Body of pancreas (tissue), 4 donors: ENCODE measurements around the gene OSCP1. TPM values are rescaled to one million over a fixed set of nuclear protein-coding genes. Genes with fewer than 3 reads are reported as not detected.

Experiments
- ATAC-seq: fragments of 150-250 bp; one replicate; pipeline ENCODE4 v1.9.1; 2016
- DNase-seq, 4 donors: peaks; one replicate each; pipeline ENCODE4 v3.0.0-alpha.2; 2019
- H3K27ac ChIP-seq, 4 donors: fragments of 200-600 bp; sonication (generic); 1 replicate in 3 of 4; 2 replicates in 1 of 4; pipeline versions ENCODE4 v1.5.1 to v1.6.1; 2016 to 2019; ENCODE audit warnings: mild to moderate bottlenecking in 1 of 4, mixed read lengths in 1 of 4, moderate library complexity in 1 of 4
- H3K27me3 ChIP-seq, 2 donors: fragments of 200-600 bp; sonication (generic); one replicate each; pipeline ENCODE4 v1.6.0; 2016; ENCODE audit warnings: mild to moderate bottlenecking in 1 of 2
- H3K36me3 ChIP-seq, 2 donors: fragments of 200-600 bp; sonication (generic); replicated peaks in 1 of 2; 2 replicates each; pipeline ENCODE4 v1.5.1; 2016; ENCODE audit warnings: low read depth in 2 of 2; ENCODE audit not compliant: insufficient read depth in 1 of 2
- H3K4me1 ChIP-seq: fragments of 200-600 bp; sonication (generic); one replicate; pipeline ENCODE4 v1.6.0; 2016
- H3K4me3 ChIP-seq, 2 donors: fragments of 200-600 bp; sonication (generic); 1 replicate in 1 of 2; 2 replicates in 1 of 2; pipeline ENCODE4 v1.5.1; 2016 to 2019
- H3K9me3 ChIP-seq, 3 donors: fragments of 200-600 bp; sonication (generic); 1 replicate in 2 of 3; 2 replicates in 1 of 3; pipeline ENCODE4 v1.5.1; 2016
- CTCF ChIP-seq, 7 experiments: fragments of 450-650 bp in 4 of 7; fragments of 200-600 bp in 3 of 7; sonication (generic) in 3 of 7; IDR thresholded peaks; one replicate each; pipeline ENCODE4 v1.5.1; 2016 to 2019; ENCODE audit warnings: antibody characterized with exemption in 7 of 7
- POLR2A ChIP-seq, 3 donors: fragments of 450-650 bp; IDR thresholded peaks; one replicate each; pipeline ENCODE4 v1.6.1; 2016; ENCODE audit warnings: antibody characterized with exemption in 3 of 3, mild to moderate bottlenecking in 2 of 3
- WGBS, 2 donors: methylation state at CpG; one replicate each; pipeline ENCODE4 v1.1.5; 2017; 5-methylcytosine and 5-hydroxymethylcytosine counted together
- intact Hi-C: fragments of 100-400 bp; cut with DNase I; formaldehyde crosslinking; loops from one replicate; pipeline ENCODE4 v1.15.1; 2023
- total RNA-seq, 2 donors: library from RNA; depleted of rRNA; stranded (reverse); fragments of >200 nt; gene quantifications; one replicate each; pipeline ENCODE4 v1.1.0, GENCODE V29; 2016

Gene OSCP1
- total RNA-seq, 2 donors from 2014 or later = 2.0 to 3.9 TPM

GRCh38 chr1:36408479-36408878 lies 41.8 kb downstream of the OSCP1 start:
- intact Hi-C loops = no loop called here
- WGBS, 2 donors = 81 to 85% methylated on average over 2 of the region's 2 CpGs
- Histone ChIP-seq H3K4me1 (no peaks in the 10 kb centered on the region), H3K27ac (no peak overlapping the region), H3K4me3 (no peak overlapping the region), H3K27me3 (no peaks in the 10 kb centered on the region), H3K36me3 (no peaks in the 10 kb centered on the region), H3K9me3 (no peaks in the 10 kb centered on the region)
- no peak for TF ChIP-seq CTCF (IDR thresholded peaks at IDR 0.05)
- TF ChIP-seq POLR2A (IDR thresholded peaks at IDR 0.05) = no peak
- DNase-seq = no peak
- no peak for ATAC-seq

GRCh38 chr1:36406440-36406839 lies 43.8 kb downstream of the OSCP1 start:
- intact Hi-C loops = no loop called here
- WGBS, 2 donors = 71 to 73% methylated on average over 1 of the region's 1 CpG
- Histone ChIP-seq H3K27ac (no peak overlapping the region), H3K9me3 (no peaks in the 10 kb centered on the region), H3K36me3 (no peaks in the 10 kb centered on the region), H3K4me3 (no peak overlapping the region), H3K27me3 (no peaks in the 10 kb centered on the region), H3K4me1 (no peaks in the 10 kb centered on the region)
- TF ChIP-seq POLR2A (IDR thresholded peaks at IDR 0.05) (no peak), CTCF (IDR thresholded peaks at IDR 0.05) (no peak)
- ATAC-seq (no peak), DNase-seq (no peak)

DNA sequence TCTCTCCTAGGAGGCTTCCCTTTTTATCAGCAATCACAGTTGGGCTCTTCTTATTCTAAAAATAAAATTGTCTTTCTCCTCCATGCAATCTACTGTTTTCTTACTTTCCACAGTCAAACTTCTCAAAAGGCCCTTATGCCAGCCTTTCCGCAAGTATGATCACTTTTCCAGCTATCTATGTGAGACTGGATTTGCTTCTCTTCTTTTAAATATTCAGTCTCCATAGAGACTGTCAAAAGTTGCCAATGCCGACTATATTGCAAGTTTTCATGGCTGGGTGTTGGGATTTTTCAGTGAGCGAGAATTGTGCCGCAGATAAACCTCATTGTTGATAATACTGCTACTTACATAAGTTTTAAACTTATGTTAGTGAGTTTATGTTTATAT lies 47.8 kb downstream of the OSCP1 start:
- Histone ChIP-seq H3K36me3 (no peaks in the 10 kb centered on the region), H3K27ac (no peak overlapping the region), H3K4me3 (no peak overlapping the region), H3K4me1 (no peaks in the 10 kb centered on the region), H3K27me3 (no peaks in the 10 kb centered on the region), H3K9me3 (no peaks in the 10 kb centered on the region)
- intact Hi-C loops = no loop called here
- DNase-seq (no peak), ATAC-seq (no peak)
- WGBS, 2 donors = 83 to 84% methylated on average over 4 of the region's 4 CpGs
- TF ChIP-seq POLR2A (IDR thresholded peaks at IDR 0.05) = no peak
- no peak for TF ChIP-seq CTCF (IDR thresholded peaks at IDR 0.05)

GRCh38 chr1:36401602-36402503 lies 48.4 kb downstream of the OSCP1 start:
- Histone ChIP-seq H3K4me1 (peaks cover 4% of the 10 kb centered on the region), H3K27me3 (no peaks in the 10 kb centered on the region), H3K36me3 (no peaks in the 10 kb centered on the region), H3K4me3 (no peak overlapping the region), H3K27ac (peak overlapping the region in 1 of 4 donors; percentile 36), H3K9me3 (no peaks in the 10 kb centered on the region)
- no peak for ATAC-seq
- WGBS, 2 donors = 85 to 92% methylated on average over 4 to 12 of the region's 12 CpGs
- no peak for DNase-seq
- intact Hi-C loops = no loop called here
- TF ChIP-seq POLR2A (IDR thresholded peaks at IDR 0.05) (no peak), CTCF (IDR thresholded peaks at IDR 0.05) (no peak)
